ENCODE results near the gene GGPS1.

DNA sequence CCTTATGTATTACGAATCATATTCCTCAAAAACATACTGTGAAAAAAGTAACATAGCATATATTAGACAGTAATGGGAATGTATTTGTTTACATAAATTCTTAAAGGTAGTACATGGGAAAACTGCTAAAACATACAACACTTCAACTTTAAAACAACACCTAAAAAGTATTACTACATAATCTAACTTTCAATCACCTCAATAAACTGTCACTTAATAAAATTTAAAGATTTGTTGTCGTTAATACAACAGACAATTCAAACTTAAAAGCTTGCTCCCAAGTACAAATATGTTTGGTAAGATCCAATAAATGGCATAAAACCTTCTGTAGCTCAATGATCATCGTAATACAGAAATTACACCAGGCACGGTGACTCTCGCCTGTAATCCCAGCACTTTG lies 4.1 kb upstream of the GGPS1 start:
- TF ChIP-seq, protein P1, sequence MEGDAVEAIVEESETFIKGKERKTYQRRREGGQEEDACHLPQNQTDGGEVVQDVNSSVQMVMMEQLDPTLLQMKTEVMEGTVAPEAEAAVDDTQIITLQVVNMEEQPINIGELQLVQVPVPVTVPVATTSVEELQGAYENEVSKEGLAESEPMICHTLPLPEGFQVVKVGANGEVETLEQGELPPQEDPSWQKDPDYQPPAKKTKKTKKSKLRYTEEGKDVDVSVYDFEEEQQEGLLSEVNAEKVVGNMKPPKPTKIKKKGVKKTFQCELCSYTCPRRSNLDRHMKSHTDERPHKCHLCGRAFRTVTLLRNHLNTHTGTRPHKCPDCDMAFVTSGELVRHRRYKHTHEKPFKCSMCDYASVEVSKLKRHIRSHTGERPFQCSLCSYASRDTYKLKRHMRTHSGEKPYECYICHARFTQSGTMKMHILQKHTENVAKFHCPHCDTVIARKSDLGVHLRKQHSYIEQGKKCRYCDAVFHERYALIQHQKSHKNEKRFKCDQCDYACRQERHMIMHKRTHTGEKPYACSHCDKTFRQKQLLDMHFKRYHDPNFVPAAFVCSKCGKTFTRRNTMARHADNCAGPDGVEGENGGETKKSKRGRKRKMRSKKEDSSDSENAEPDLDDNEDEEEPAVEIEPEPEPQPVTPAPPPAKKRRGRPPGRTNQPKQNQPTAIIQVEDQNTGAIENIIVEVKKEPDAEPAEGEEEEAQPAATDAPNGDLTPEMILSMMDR (IDR thresholded peaks at IDR 0.05) = no peak
- no peak for TF ChIP-seq POLR2A (IDR thresholded peaks at IDR 0.05)

Data from lower leg skin (tissue), 3 donors.